COLO668 (cell line): ENCODE measurements around the gene GPR62.
A peak's percentile ranks its signal among the peaks of the same experiment; 100 is the strongest.

Experiments
- DNase-seq: peaks from one replicate; lab custom pipeline; 2025; ENCODE audit not compliant: unreplicated experiment; lab: John Stamatoyannopoulos, UW

The GPR62 gene

GRCh38 chr3:51954105-51954504 lies 1.1 kb upstream of the GPR62 start:
- DNase-seq = no peak

GRCh38 chr3:51954713-51955112 lies 468 bp upstream of the GPR62 start:
- DNase-seq = no peak

- DNase-seq = no peak
These were observed 951 bp downstream of the GPR62 start for GRCh38 chr3:51955893-51956770.

- DNase-seq = no peak
These were observed 2.5 kb downstream of the GPR62 start for GRCh38 chr3:51957520-51958205.

- DNase-seq = no peak
These were observed 3.7 kb downstream of the GPR62 start for GRCh38 chr3:51958603-51959521.

GRCh38 chr3:51959651-51960050 lies 4.5 kb downstream of the GPR62 start:
- no peak for DNase-seq

GRCh38 chr3:51960386-51960785 lies 5.2 kb downstream of the GPR62 start:
- no peak for DNase-seq

- no peak for DNase-seq
These were observed 5.8 kb downstream of the GPR62 start for GRCh38 chr3:51961011-51961410.

GRCh38 chr3:51961602-51962569 lies 6.7 kb downstream of the GPR62 start:
- no peak for DNase-seq

GRCh38 chr3:51962854-51963530 lies 7.8 kb downstream of the GPR62 start:
- no peak for DNase-seq

- peak; percentile 70 for DNase-seq
These were observed 8.8 kb downstream of the GPR62 start for GRCh38 chr3:51963951-51964451.

GRCh38 chr3:51964521-51964920 lies 9.3 kb downstream of the GPR62 start:
- DNase-seq = no peak

GRCh38 chr3:51966016-51966415 lies 10.8 kb downstream of the GPR62 start:
- no peak for DNase-seq

- DNase-seq = peak; percentile 18
These were observed 11.3 kb downstream of the GPR62 start for GRCh38 chr3:51966486-51966885.

- peak; percentile 30 for DNase-seq
These were observed 11.8 kb downstream of the GPR62 start for GRCh38 chr3:51966922-51967383.

GRCh38 chr3:51967384-51968169 lies 12.4 kb downstream of the GPR62 start, which contains the start of gene PCBP4:
TSS of gene PCBP4 (minus strand) at chr3:51967454. CDS start at chr3:51961240, 6,214 bp downstream.
- peak; percentile 70 for DNase-seq

- peak; percentile 75 for DNase-seq
These were observed 13.1 kb downstream of the GPR62 start for GRCh38 chr3:51968170-51968775.
